Peyer's patch (tissue), 4 donors: ENCODE data around the gene IL3RA. TPM values are rescaled to one million over a fixed set of nuclear protein-coding genes. Genes with fewer than 3 reads are reported as not detected.

ENCODE experiments used
- DNase-seq, 3 donors: peaks; one replicate each; pipeline ENCODE4 v3.0.0-alpha.2; 2017 to 2019
- H3K27ac ChIP-seq, 4 donors: fragments of 200-600 bp; sonication (generic); one replicate each; pipeline ENCODE4 v1.5.1; 2016 to 2019
- H3K27me3 ChIP-seq, 2 donors: fragments of 200-600 bp; sonication (generic); one replicate each; pipeline ENCODE4 v1.5.1; 2019
- H3K36me3 ChIP-seq, 3 donors: fragments of 200-600 bp; sonication (generic); one replicate each; pipeline ENCODE4 v1.5.1; 2016 to 2019
- H3K4me1 ChIP-seq, 4 donors: fragments of 200-600 bp; sonication (generic); one replicate each; pipeline ENCODE4 v1.5.1; 2016 to 2019
- H3K4me3 ChIP-seq, 4 donors: fragments of 200-600 bp; sonication (generic); 1 replicate in 3 of 4; 2 replicates in 1 of 4; pipeline ENCODE4 v1.5.1; 2016 to 2019; ENCODE audit warnings: mild to moderate bottlenecking in 1 of 4
- H3K9me3 ChIP-seq, 4 donors: fragments of 200-600 bp; sonication (generic); one replicate each; pipeline ENCODE4 v1.5.1; 2016 to 2019; ENCODE audit warnings: mild to moderate bottlenecking in 1 of 4
- CTCF ChIP-seq, 6 experiments: fragments of 450-650 bp in 4 of 6; fragments of 200-600 bp in 2 of 6; sonication (generic) in 1 of 6; IDR thresholded peaks; one replicate each; pipeline ENCODE4 v1.5.1; 2017 to 2019; ENCODE audit warnings: antibody characterized with exemption in 6 of 6, mild to moderate bottlenecking in 3 of 6, moderate library complexity in 1 of 6
- POLR2A ChIP-seq, 2 donors: fragments of 450-650 bp; IDR thresholded peaks; one replicate each; pipeline ENCODE4 v1.5.1; 2017; ENCODE audit warnings: antibody characterized with exemption in 2 of 2, mild to moderate bottlenecking in 2 of 2, moderate library complexity in 2 of 2
- total RNA-seq, 4 donors: library from RNA; depleted of rRNA; stranded (reverse); fragments of >200 nt; gene quantifications; one replicate each; pipeline ENCODE4 v1.1.0, GENCODE V29; 2016

The IL3RA gene
- total RNA-seq, 4 donors from 2014 or later = 0.88 to 2.4 (median 1.6) TPM

- H3K36me3 ChIP-seq = peaks cover 0 to 43% (median 4%) of the 10 kb centered on the region in 3 donors
Observed at GRCh38 chrX:1392376-1393068, 55.9 kb downstream of the IL3RA start.

GRCh38 chrX:1393871-1394615 is 57.5 kb downstream of the IL3RA start:
- Histone ChIP-seq H3K36me3 (peaks cover 0 to 34% (median 4%) of the 10 kb centered on the region in 3 donors), H3K4me1 (peaks cover 5 to 31% (median 9%) of the 10 kb centered on the region in 4 donors), H3K27ac (no peak overlapping the region), H3K4me3 (peak overlapping the region in 1 of 4 donors; percentile 86), H3K27me3 (no peaks in the 10 kb centered on the region), H3K9me3 (no peaks in the 10 kb centered on the region)
- no peak for TF ChIP-seq POLR2A (IDR thresholded peaks at IDR 0.05)
- no peak for TF ChIP-seq CTCF (IDR thresholded peaks at IDR 0.05)
- DNase-seq = peak in 2 of 3 donors; percentile 16 to 37

More at GRCh38 chrX:1392376-1393068, 55.9 kb downstream of the IL3RA start:
- Histone ChIP-seq H3K27me3 (no peaks in the 10 kb centered on the region), H3K9me3 (no peaks in the 10 kb centered on the region), H3K4me1 (peaks cover 5 to 40% (median 9%) of the 10 kb centered on the region in 4 donors), H3K4me3 (peak overlapping the region; percentile 82 to 100 (median 86)), H3K27ac (peak overlapping the region; percentile 93 to 100 (median 95))
- DNase-seq = peak in 2 of 3 donors; percentile 74 to 89
- TF ChIP-seq CTCF (IDR thresholded peaks at IDR 0.05) (peak in 1 of 6 experiments; percentile 3), POLR2A (IDR thresholded peaks at IDR 0.05) (no peak)

- no peak overlapping the region for H3K4me3 ChIP-seq
- peak in 2 of 3 donors; percentile 47 for DNase-seq
- no peak for TF ChIP-seq CTCF (IDR thresholded peaks at IDR 0.05)
- TF ChIP-seq POLR2A (IDR thresholded peaks at IDR 0.05) = no peak
Observed at GRCh38 chrX:1394731-1395501, 58.3 kb downstream of the IL3RA start.

GRCh38 chrX:1395646-1396216 is 59.1 kb downstream of the IL3RA start:
- Histone ChIP-seq H3K27me3 (no peaks in the 10 kb centered on the region), H3K27ac (no peak overlapping the region), H3K4me3 (no peak overlapping the region), H3K9me3 (no peaks in the 10 kb centered on the region), H3K4me1 (peaks cover 0 to 15% (median 5%) of the 10 kb centered on the region in 4 donors), H3K36me3 (peaks cover 0 to 23% (median 0%) of the 10 kb centered on the region in 3 donors)
- TF ChIP-seq CTCF (IDR thresholded peaks at IDR 0.05) = no peak
- TF ChIP-seq POLR2A (IDR thresholded peaks at IDR 0.05) = no peak
- DNase-seq = no peak

More at GRCh38 chrX:1394731-1395501, 58.3 kb downstream of the IL3RA start:
- no peaks in the 10 kb centered on the region for H3K9me3 ChIP-seq
- H3K27ac ChIP-seq = no peak overlapping the region
- peaks cover 5 to 23% (median 9%) of the 10 kb centered on the region in 4 donors for H3K4me1 ChIP-seq
- peaks cover 0 to 26% (median 0%) of the 10 kb centered on the region in 3 donors for H3K36me3 ChIP-seq
- no peaks in the 10 kb centered on the region for H3K27me3 ChIP-seq

GRCh38 chrX:1397001-1397400 is 60.4 kb downstream of the IL3RA start:
- no peaks in the 10 kb centered on the region for H3K27me3 ChIP-seq
- peaks cover 0 to 34% (median 0%) of the 10 kb centered on the region in 3 donors for H3K36me3 ChIP-seq
- peak in 1 of 3 donors; percentile 46 for DNase-seq
- no peak overlapping the region for H3K27ac ChIP-seq
- no peak for TF ChIP-seq CTCF (IDR thresholded peaks at IDR 0.05)
- no peak for TF ChIP-seq POLR2A (IDR thresholded peaks at IDR 0.05)
- peaks cover 0 to 11% (median 0%) of the 10 kb centered on the region in 4 donors for H3K4me1 ChIP-seq
- H3K4me3 ChIP-seq = no peak overlapping the region
- no peaks in the 10 kb centered on the region for H3K9me3 ChIP-seq
